HK-2 (cell line): Measurements from ENCODE around the gene GNB1.
"Not testable (repeated sequence)": the region's sequence is repeated elsewhere in the genome, so short reads cannot be mapped to it uniquely, and the experiment has no call there.

Experiments
- DNase-seq: peaks from one replicate; pipeline ENCODE4 v3.0.0-alpha.2; 2018; ENCODE audit not compliant: unreplicated experiment

Gene GNB1

GRCh38 chr1:1745651-1746565 lies 145.0 kb downstream of the GNB1 start:
- DNase-seq: peak; percentile 71

GRCh38 chr1:1742529-1742928 lies 148.4 kb downstream of the GNB1 start:
- DNase-seq: not testable (repeated sequence)

GRCh38 chr1:1741013-1741412 lies 149.9 kb downstream of the GNB1 start:
- DNase-seq: not testable (repeated sequence)

GRCh38 chr1:1738799-1739337 lies 152.0 kb downstream of the GNB1 start:
- DNase-seq: not testable (repeated sequence)

GRCh38 chr1:1737675-1738590 lies 153.0 kb downstream of the GNB1 start:
- not testable (repeated sequence) for DNase-seq
